Embryonic facial prominence (tissue), 1 donor: ENCODE measurements around the gene PIWIL1.

ENCODE experiments used
- DNase-seq: peaks from one replicate; pipeline ENCODE4 v3.0.0-alpha.2; 2016; ENCODE audit errors: extremely low spot score

The PIWIL1 gene

DNA sequence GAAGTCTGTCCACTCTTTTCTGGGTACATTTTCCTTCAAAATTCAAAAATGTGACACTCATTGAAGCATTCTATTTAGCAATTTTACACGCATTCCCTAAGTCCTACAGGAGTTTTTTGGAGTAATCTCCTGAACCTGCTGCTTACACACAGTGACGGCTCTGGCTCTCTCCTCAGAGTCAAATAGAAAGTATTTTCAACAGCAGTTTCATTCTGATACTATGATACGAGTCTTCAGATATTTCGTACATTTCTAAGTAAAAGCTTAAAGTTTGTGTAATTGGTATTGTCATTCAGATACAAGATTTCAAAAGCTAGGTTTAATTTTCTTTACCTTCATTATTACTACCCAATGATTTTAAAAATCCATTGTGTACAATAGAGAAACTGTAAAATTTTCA, 36.4 kb downstream of the PIWIL1 start:
- DNase-seq: no peak

DNA sequence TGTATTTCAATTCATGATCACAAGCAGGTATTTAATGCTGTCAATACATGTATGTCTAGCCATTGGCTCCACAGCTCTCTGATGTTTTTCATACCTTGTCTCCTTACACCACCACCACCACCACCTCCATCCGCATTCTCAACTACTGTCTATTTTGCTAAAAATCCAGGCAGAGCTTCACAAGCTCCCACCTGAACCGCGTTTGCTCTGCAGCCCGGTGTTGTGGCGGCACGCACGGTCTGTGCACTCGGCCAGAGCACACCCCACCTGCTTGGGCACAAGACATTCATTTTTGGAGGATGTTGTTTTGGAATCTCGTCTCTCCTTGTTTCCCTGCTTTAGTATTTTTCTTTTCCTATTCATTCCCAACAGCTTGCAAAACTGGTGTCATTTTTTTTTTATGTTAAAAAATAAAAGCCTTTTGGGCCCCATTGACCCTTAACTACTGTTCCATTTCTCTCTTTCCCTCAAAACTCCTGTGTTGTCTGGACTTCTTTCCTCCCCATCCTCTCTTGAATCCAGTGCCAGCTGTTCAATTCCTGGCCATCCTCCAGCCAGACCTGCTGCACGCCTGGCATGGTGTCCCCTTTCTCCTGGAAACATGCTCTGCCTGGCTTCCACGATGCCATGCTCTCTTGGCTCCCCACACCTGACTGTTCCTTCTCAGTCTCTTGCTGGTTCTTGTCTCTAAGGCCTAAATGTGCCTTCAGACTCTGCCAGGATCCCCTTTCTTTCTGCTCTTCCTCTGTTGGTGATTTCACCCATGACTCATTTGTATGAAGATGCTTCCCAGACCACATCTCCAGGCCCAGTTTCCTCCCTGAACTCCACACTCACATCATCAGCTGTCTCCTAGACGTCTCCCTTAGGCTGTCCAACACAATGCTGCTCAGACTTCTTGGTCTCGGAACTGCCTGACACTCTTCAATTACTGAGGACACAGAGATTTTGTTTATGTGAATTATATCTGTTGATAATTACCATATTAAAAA, 37.9 kb downstream of the PIWIL1 start:
- no peak for DNase-seq

DNA sequence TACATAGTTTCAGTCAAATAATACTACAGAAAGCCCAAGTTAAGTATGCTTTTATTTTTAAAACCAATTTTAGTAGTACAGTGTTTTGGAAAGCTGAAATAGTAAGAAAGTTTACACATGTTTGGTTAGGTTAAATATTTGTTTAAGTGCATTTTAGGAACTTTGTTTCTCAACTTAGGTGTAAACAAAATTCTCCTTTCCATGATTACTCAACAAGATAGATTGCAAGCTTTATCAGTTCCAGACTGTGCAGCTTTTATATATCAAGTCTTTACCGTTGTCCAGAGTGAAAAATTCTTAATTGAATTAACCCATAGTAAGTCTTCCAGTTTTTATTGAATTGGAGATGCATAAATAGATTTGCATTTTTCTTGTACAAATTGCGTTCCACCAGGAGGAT, 45.1 kb downstream of the PIWIL1 start:
- no peak for DNase-seq

DNA sequence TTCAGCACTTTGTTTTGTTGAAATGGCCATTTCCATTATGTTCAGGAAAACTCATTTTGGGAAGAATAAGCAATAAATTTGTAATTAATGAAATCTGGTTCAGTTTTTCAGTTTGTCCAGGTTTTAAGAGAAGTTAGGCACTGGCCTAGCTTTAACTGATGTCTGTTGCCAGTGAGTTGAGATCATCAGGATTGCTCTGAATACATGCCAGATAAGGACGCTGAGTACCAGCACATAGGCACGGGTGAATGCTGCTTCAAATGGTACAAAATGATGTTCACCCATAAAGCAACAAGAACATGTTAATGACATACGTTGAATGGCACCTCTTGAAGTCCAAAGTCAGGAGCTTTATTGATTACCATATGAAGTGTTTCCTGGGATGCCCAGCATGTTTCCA, 46.5 kb downstream of the PIWIL1 start:
- no peak for DNase-seq

DNA sequence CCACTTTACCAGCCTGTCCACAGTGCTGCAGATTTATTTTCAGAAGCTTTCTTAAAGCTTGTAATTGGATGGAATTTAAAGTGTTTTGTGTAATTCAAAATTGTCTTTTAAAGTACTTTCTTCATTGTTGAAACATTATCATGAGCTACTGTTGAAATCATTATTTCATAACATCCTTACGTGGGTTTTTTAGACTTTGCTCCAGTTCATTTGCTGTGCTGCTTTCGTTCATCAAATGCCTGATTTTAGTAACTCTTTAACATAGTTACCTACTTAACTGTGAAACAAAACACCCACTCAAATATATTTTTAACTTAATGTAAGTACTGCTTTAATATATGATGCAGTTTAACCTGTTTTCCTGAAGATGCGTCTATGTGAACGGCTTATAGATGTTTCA, 47.5 kb downstream of the PIWIL1 start:
- no peak for DNase-seq

DNA sequence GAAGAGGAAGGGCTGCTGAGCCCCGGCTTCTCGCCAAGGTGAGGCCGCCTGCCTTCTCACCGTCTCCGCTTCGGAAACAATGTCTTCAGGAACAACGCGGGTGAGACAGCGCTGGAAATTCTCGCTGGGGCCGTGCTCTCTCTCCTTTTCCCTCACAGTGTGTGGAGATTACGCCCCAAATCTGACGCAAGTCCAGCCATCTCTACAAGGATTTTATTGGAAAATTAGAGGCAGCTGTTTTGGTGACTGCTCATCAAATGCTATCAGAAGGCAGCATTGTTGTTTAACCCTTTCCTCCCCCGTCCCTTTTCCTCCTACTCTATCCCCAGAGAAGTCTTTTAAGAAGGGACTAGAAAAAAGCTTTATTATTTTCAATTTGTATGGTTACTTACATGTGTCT, 53.5 kb downstream of the PIWIL1 start:
- no peak for DNase-seq

DNA sequence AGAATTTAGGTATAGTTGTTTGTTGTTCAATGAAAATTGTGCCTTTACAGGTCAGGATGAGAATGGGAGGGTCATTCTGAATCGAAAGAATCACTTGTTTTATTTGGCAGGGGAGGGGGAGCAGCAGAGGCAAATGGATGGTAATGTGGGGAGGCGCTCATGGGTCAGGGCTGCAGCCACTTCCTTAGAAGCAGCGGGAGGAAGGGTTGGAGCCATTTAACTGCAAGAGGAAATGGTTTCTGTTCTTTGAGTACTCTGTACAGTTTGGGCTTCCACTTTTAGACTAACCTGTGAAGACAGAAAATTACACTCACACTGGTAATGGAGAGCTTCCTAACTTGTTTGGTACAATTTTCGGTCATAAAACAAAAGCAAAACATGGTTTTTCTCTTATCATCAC, 57.2 kb downstream of the PIWIL1 start:
- DNase-seq: no peak

DNA sequence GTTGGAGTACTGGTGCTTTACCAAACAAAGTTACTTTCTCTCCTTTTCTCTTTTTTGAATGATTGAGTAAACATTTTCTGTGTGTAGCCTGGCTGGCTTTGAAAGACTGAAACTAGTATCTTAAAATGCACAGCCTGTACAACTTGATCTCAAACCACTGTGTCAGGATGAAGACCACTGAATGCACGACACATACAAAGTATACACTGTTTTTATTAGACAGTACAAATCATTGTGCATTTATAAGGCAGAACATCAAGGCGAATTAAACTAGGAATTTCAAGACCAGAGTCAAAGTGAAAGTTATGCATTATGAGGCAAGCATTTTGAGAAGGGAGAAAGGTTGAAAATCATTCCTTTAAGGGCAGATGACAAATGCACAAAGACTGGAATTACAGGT, 59.0 kb downstream of the PIWIL1 start:
- DNase-seq: no peak

DNA sequence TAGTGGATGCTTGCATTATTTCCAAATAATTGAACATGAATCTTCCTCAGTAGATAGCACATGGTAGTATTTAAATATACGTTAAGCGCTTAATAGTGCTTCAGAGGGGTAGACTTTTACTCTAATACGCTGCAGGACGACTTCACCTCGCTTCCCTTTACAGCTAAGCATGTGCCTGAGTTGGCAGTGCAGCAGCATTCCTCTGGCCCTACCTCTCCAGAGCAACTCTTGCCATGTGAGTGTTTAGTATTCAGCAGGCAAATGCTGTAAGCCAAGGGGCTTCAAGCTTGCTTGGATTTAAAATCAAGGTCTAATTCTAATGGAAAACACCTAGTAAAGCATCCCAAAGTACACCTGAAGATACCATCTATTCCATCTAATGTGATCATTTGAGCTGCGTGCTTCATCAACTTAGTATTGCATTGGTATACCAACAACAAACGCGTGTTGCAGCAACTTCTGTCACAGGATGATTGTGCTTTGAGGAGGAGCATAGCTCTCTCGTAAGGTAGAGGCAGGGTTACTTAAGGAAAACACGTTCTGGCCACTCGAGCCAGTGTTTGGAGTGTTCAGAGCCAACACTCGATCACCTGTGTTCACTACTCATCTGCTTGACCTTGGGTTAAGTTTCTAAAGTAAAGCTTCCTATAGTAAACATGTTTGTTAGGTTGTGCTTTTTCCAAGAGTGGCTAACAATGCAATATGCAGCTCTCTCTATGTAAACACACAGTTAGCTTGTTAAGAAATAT, 60.6 kb downstream of the PIWIL1 start:
- no peak for DNase-seq

DNA sequence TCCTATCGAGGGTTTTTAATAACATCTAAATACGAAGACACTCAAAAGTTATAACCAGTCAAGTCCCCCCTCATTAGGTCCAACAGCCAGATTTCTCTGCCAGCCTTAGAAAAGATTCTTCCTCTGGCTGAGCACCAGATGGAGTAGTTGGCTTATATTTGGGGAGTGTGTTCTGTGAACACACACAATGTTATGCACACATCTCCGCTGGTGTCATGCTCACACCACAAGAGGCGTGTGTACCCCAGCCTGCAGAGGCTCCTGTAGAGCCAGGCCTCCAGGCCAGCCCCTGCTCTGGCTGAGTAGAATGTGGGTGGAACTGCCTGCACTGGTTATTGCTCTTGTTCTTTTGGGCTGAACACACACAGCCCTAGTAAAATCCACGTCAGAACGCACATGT, 64.0 kb downstream of the PIWIL1 start:
- DNase-seq: no peak

DNA sequence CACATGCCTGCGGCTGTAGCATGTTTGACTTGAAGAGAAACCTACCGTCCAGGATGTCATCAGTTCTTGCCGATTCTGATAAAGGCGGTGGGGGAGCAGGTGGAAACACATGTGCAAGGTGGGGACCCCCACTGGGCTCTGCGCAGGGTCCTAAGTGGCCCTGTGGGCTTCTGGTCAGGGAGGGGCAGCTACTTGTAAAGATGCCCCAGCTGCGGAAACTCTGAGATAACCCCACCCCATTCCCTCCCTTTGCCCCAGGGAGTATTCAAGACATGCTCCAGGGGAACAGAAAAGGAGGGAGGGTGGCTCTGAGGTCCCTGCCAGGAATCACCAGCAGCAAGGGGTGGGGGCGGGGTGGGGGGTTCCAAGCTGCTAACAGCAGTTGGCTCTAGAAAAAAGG, 67.6 kb downstream of the PIWIL1 start:
- no peak for DNase-seq

DNA sequence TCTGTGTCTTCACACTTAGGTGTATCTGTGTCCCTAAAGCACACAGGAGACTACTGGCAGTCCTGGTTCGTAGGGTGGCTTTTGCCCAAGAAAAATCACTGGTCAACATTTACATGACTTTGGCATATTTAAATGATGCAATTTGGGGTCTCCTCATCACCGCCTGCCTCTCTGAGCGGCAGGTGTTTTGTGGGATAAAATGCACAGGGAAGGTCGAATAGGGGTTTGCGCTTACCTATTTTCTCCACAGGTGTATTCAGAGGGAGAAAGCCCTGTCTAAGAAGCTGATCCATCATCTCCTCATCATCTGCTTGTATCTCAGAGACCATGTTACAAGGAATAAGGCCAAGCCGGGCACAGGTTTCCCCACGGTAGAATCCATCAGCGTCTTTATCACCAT, 74.7 kb downstream of the PIWIL1 start:
- no peak for DNase-seq

DNA sequence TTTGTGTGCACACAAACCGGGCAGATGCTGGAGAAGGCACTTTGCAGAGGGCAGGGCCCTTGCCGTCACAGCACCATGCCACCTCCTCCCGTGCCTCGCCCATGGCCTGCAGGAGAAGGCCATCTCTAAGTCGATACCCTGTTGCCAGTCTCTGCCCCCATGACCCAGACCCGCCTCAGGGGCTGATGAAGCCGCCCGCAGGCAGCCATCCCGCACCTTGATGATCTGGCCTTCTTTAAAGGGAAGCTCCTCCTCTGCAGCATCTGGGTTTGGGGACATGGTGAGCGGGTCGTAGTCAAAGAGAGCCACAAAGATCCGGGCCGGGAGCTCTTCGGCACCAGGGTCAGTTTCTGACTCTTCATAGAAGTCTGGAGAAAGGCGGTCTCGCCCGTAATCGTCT, 76.2 kb downstream of the PIWIL1 start:
- DNase-seq: no peak

DNA sequence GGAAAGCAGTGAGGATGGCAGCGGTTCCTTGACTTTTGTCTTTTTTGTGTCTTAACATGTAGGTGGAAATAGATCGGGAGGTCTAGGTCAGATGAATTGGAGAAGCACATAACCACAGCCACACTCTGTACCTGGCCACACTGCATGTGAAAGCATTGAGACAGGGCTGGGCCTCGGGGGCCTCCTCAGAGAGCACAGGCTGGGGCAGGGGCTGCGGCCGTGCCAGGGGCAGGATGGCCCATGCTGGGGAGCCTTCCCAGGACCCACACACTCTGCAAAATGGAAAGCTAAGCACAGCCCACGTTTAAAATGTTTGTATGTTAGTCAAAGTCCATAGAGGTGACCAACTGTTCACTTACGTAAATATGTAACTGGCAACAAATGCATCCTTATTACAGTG, 76.7 kb downstream of the PIWIL1 start:
- DNase-seq: no peak

DNA sequence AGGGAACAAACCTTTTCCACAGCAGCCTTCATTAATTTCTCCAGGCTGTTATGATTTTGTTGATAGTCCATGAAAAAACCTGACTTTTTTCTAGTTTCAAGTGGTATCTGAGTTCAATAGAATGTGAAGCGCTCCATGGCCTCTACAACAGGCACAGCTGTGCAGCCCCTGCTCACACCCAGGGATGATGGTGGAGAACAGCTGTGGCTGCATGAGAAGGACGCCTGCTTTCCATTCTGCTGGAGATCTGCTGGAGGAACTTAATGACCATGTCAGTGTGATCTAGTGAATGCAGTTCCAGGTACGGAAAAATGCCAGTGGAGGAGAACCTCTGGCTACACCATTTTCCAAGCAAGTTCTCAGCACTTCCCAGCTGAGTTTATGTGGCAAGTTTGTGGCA, 80.6 kb downstream of the PIWIL1 start:
- DNase-seq: no peak

DNA sequence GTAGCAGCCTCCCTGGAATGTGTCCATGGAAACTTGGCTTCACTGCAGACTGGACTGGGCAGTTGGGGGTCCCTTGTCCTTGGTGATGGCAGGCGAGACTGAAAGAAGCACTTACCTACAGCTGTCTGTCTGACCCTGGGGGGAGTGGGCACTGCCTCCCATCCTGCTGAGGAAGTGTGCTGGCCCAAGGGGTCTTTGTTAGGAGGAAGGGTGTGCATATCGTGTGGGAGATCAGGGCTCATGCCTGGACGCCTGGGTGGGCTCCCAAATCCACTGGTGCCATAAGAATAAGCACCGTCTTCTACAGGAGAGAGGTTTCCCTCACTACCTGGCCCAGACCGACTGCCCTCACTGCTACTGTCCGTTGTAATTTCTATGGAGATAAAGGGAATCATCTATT, 81.4 kb downstream of the PIWIL1 start:
- DNase-seq: no peak

DNA sequence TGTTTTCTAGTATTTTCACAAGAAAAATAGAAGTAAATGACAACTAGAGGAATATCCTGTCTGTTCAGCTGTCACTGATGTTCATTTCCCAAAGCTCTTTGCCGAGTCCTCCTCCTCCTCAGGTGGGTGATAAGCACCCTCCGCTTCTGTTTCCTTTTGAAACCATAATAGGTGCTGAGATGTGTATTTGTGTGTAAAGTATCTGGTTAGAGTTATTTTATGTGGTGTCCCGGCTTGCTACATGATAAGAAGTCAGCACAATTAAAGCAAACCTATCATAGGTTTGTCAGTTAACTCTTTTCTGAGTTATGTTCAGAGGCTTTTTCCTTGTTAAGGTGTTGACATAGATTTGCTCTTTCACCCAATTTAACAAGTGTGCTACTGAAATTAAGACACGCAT, 82.4 kb downstream of the PIWIL1 start:
- no peak for DNase-seq

DNA sequence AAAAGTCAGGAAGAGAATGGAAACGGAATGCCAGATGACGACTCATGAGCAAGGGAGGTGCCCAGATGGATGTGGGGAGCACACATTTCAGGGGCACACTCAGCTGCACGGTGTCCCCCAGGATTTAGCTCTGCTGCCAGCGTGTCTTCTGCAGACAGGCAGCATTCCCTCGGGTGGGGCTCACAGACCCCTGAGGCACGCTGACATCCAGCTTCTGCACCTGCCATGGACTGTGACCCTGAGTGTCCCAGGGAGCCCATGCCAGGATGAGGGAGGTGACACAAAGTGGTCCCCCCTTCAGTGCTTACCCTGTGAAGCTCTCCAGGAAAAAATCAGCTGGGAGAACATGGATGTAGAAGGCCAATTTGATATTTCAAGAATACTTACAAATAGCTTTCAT, 84.2 kb downstream of the PIWIL1 start:
- DNase-seq: no peak
